AG09309 (cell line): ENCODE measurements around the gene EPHB1.

Experiments
- DNase-seq: peaks from one replicate; pipeline ENCODE4 v3.0.0-alpha.2; 2010; ENCODE audit warnings: low read depth
- H3K4me3 ChIP-seq: 2 replicates; pipeline ENCODE4 v1.5.1; 2011; ENCODE audit warnings: mild to moderate bottlenecking, low read depth, low read length, moderate library complexity; ENCODE audit not compliant: control insufficient read depth
- TF ChIP-seq, protein P1 (sequence below): IDR thresholded peaks from 2 replicates; pipeline ENCODE4 v1.5.1; 2011; ENCODE audit warnings: mild to moderate bottlenecking, low read depth, low read length, inconsistent platforms; ENCODE audit not compliant: insufficient read depth, control insufficient read depth; ENCODE audit errors: missing control alignments

The EPHB1 gene

DNA sequence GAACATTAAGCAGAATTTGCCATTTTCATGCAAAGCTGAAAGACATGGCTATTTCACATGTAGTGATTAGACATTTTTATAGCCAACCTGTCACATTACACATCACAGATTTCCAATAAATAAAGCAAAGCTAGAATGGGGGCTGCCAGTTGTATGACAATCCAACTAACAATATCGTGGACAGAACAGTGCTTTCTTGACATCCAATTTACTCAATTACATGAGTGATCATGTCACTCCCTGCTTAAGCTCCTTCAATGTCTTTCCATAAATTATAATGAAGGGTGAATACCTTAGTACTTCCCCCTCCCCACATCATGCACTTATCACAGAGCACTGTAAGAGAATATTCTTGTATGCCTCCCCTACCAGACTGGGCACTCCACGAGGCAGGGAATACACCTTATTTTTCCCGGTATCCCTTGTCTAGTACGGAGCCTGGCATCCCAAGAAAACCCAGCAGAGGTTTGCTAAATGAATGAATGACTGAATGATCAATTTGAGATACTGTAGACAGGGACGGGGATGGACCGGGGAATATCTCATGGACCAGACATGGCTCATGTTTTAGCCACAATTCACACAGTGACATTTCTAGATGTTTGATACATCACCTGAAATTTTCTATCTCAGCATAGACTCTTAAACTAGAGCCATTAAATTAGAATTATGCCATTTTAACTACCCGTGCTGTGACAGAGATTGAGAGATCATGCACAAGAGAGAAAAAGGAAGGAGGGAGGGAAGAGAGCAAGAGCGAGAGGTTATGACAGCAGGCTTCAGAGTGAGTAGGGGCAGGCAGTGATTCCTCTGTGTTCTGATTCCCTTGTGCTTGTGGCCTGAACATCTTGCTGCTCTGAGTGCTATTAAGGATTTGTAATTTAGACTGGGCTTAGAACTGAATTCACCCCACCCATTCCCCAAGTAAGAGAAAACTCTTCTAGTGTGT lies 77.7 kb downstream of the EPHB1 start:
- H3K4me3 ChIP-seq, result no peak overlapping the region
- DNase-seq, result no peak
- TF ChIP-seq, protein P1, sequence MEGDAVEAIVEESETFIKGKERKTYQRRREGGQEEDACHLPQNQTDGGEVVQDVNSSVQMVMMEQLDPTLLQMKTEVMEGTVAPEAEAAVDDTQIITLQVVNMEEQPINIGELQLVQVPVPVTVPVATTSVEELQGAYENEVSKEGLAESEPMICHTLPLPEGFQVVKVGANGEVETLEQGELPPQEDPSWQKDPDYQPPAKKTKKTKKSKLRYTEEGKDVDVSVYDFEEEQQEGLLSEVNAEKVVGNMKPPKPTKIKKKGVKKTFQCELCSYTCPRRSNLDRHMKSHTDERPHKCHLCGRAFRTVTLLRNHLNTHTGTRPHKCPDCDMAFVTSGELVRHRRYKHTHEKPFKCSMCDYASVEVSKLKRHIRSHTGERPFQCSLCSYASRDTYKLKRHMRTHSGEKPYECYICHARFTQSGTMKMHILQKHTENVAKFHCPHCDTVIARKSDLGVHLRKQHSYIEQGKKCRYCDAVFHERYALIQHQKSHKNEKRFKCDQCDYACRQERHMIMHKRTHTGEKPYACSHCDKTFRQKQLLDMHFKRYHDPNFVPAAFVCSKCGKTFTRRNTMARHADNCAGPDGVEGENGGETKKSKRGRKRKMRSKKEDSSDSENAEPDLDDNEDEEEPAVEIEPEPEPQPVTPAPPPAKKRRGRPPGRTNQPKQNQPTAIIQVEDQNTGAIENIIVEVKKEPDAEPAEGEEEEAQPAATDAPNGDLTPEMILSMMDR, result no peak

DNA sequence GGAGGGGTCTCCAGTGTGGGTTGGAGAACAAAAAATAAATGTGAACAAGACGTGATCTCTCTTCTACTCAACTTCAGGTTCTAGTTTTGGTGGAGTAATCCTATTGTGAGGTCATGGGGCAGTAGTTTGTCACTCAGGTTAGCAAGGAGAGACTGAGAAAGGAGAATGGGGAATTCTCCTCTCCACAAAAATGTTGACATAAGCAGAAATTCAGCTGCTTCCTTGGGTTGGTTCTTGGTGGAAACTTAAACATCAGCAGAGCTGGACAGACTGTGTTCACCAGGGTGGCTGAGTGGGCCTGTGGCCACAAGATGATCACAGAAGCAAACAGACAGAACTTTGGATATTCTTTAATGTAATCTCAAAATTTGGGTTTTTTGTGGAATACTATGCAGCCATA lies 78.7 kb downstream of the EPHB1 start:
- no peak for DNase-seq
- TF ChIP-seq, protein P1, result no peak
- no peak overlapping the region for H3K4me3 ChIP-seq

DNA sequence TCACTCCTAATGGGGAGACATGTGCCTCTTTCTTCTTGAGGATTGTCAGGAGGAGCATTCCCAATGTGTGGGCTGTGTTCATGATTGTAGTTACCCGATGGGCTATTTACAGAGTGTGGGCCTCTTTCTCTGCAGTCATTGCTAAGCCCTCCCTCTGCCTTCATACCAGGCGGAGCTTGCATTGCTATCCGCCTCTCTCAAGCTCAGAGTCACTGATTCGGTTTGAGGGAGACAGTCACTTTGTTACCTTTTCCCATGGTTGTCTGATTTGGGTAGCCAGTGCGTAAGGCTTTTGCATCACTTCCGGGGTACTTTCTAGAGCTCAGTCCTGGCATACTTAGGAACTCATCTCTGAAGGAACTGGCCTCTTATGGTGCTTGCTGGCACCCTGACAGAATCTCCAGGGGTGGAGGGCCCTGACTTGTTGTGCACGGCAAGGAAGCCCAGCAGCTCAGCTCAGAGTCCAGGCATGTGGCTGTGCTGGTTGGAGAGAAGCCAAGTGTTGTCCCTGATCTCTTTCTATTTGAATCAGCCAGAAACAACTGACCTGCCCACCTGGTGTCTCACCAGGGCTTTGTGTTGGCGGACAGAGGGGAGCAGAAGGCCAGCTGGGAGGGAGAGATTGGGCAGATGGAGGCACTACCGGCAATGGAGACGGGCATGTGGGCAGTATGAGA lies 79.8 kb downstream of the EPHB1 start:
- TF ChIP-seq, protein P1, result no peak
- no peak for DNase-seq
- H3K4me3 ChIP-seq, result no peak overlapping the region

DNA sequence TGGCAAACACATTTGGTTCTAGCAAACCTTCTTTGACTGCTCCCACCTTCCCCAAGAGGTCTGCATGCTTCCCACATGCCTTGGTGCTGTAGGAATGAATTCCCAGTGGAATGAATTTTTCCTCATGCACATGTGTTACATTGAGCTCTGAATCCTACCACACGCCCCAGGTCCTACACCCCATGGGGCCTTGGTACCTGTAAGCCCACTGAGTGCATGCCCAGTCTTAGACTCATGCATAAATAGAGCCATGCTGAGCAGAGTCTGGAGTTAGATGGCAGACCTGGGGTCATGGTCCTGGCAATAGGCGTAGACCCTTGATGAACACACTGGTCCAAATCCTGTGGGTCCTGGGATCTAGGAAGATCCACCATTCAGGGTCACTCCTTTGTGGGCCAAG lies 81.8 kb downstream of the EPHB1 start:
- TF ChIP-seq, protein P1, result no peak
- DNase-seq, result no peak
- H3K4me3 ChIP-seq, result no peak overlapping the region

DNA sequence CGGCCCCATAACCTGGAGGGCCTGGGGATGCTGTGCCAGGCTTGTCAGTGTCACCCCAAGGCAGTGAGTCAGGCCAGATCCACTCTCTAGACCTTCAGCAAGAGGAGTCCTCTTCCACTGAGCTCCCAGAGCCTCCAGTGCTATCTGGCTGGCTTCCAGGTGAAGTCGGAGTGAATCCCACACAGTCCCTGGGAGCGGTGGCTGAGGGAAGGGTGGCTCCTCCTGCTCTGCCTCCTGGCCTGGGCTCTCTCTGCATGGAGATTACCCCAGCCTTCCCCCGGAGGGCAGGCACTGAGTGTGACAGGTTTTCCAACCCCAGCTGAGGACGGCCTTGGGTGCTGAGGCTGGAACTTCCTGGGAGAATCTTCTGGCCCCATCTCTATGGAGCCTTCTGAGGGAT lies 82.7 kb downstream of the EPHB1 start:
- TF ChIP-seq, protein P1, result no peak
- no peak for DNase-seq

DNA sequence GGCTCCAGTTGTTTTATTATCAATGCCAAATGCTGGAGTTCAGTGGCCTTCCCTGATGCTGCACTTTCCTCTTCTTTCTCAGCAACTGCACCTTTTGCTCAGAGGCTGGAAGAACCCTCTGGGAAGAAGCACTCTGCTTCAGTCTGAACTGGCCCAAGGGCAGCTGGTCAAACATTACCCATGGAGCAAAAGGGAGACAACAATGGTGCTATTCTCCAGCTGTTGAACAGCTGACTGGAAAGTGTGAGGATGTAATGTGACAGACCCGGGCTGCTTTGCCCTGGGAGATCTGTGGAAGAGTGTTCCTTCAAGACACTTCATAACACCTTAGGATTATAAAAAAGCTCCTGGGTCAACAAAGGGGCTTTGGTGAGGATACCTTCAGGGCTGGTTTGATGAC lies 84.9 kb downstream of the EPHB1 start:
- no peak for DNase-seq
- H3K4me3 ChIP-seq, result no peak overlapping the region
- TF ChIP-seq, protein P1, result no peak

More for the DNA sequence above, 82.7 kb downstream of the EPHB1 start:
- no peak overlapping the region for H3K4me3 ChIP-seq
